Neural progenitor cell (in vitro differentiated cells): ENCODE data around the gene KCNC4.

Experiments used
- CTCF ChIP-seq: fragments of 200-600 bp; sonication (generic); IDR thresholded peaks from 2 replicates; pipeline ENCODE4 v1.5.1; 2017; ENCODE audit warnings: antibody characterized with exemption, mild to moderate bottlenecking
- EZH2 ChIP-seq: fragments of 200-600 bp; sonication (generic); IDR thresholded peaks from 2 replicates; pipeline ENCODE4 v1.6.1; 2017; ENCODE audit warnings: antibody characterized with exemption, mild to moderate bottlenecking, moderate library complexity
- EZH2phosphoT487 ChIP-seq: fragments of 200-600 bp; sonication (generic); IDR thresholded peaks from 2 replicates; pipeline ENCODE4 v1.6.1; 2017; ENCODE audit warnings: antibody characterized with exemption

GRCh38 chr1:110211496-110212168, 1.5 kb downstream of the KCNC4 start:
- peak; percentile 97 for TF ChIP-seq EZH2phosphoT487
- peak; percentile 26 for TF ChIP-seq CTCF
- TF ChIP-seq EZH2: peak; percentile 95
